K562 (cell line): Measurements from ENCODE around the gene E2F2. TPM values are rescaled to one million over a fixed set of nuclear protein-coding genes. Genes with fewer than 3 reads are reported as not detected.

Experiments used
- ARID2 ChIP-seq: fragments of 450-650 bp; IDR thresholded peaks from 2 replicates; pipeline ENCODE4 v1.6.1; 2017; ENCODE audit warnings: antibody characterized with exemption, mild to moderate bottlenecking
- CBFA2T2 ChIP-seq: fragments of 450-650 bp; conservative IDR thresholded peaks from 2 replicates; pipeline ENCODE4 v1.6.1; 2017; ENCODE audit warnings: mild to moderate bottlenecking
- DNMT1 ChIP-seq: fragments of 450-650 bp; IDR thresholded peaks from 2 replicates; pipeline ENCODE4 v1.6.1; 2016; ENCODE audit warnings: antibody characterized with exemption, mild to moderate bottlenecking
- HDAC1 ChIP-seq, 2 experiments: fragments of 450-650 bp; IDR thresholded peaks; 2 replicates each; pipeline ENCODE4 v1.6.1; 2016 to 2017; ENCODE audit warnings: inconsistent platforms in 1 of 2, mild to moderate bottlenecking in 1 of 2, moderate library complexity in 1 of 2
- NFIC ChIP-seq: fragments of 450-650 bp; IDR thresholded peaks from 2 replicates; pipeline ENCODE4 v1.6.1; 2017; ENCODE audit warnings: mild to moderate bottlenecking, inconsistent platforms
- PHF8 ChIP-seq: fragments of 200-600 bp; sonication (generic); IDR thresholded peaks from 2 replicates; pipeline ENCODE4 v1.6.1; 2012; ENCODE audit warnings: mixed run types, mild to moderate bottlenecking, inconsistent platforms, low read length, moderate library complexity, borderline replicate concordance
- RBBP5 ChIP-seq: fragments of 200-600 bp; sonication (generic); IDR thresholded peaks from 2 replicates; pipeline ENCODE4 v1.6.1; 2012; ENCODE audit warnings: borderline replicate concordance, mild to moderate bottlenecking, low read length, control low read depth, inconsistent platforms; ENCODE audit not compliant: insufficient read depth, poor library complexity, severe bottlenecking
- SMARCA5 ChIP-seq: fragments of 450-650 bp; IDR thresholded peaks from 2 replicates; pipeline ENCODE4 v1.6.1; 2016
- SUPT5H ChIP-seq: fragments of 450-650 bp; IDR thresholded peaks from 2 replicates; pipeline ENCODE4 v1.6.1; 2016
- THRAP3 ChIP-seq: fragments of 450-650 bp; IDR thresholded peaks from 2 replicates; pipeline ENCODE4 v1.6.1; 2016; ENCODE audit warnings: mild to moderate bottlenecking, inconsistent platforms, borderline replicate concordance
- ZFP36 ChIP-seq: fragments of 150-350 bp; IDR thresholded peaks from 2 replicates; pipeline ENCODE4 v1.6.1; 2018; ENCODE audit warnings: low read length, low read depth; ENCODE audit not compliant: partially characterized antibody
- ZNF449 ChIP-seq: fragments of 250-450 bp; sonication (Bioruptor Pico); IDR thresholded peaks from 2 replicates; pipeline ENCODE4 v1.8.0; 2022; ENCODE audit warnings: moderate library complexity, mild to moderate bottlenecking, inconsistent platforms
- ZNF717 ChIP-seq: fragments of 250-450 bp; sonication (Bioruptor Pico); IDR thresholded peaks from 2 replicates; pipeline ENCODE4 v1.5.0; 2021
- polyA plus RNA-seq, 8 experiments: library from polyadenylated mRNA; depleted of rRNA in 4 of 8; stranded (reverse) in 5 of 8; unstranded in 3 of 8; fragments of >200 nt; fragmentation: Nextera tagmentation in 2 of 8; fragmentation: Illumina TruSeq in 1 of 8; extraction: Ambion mirVana in 2 of 8; extraction: Trizol in 1 of 8; gene quantifications; 2 replicates each; pipeline versions ENCODE4 v1.2.1 to v1.2.3, GENCODE V29; 2011 to 2014; ENCODE audit warnings: inconsistent platforms in 1 of 8, missing spikeins in 1 of 8
- total RNA-seq, 7 experiments: library from RNA; depleted of rRNA in 6 of 7; stranded (reverse); fragments of >200 nt in 6 of 7; fragmentation: Illumina TruSeq in 2 of 7; extraction: Trizol in 2 of 7; gene quantifications; 2 replicates each; pipeline versions ENCODE4 v1.2.1 to v1.2.3, GENCODE V29; 2011 to 2021; ENCODE audit warnings: low replicate concordance in 1 of 7
- TF ChIP-seq, protein P1 (sequence below): fragments of 450-650 bp; IDR thresholded peaks from 2 replicates; pipeline ENCODE4 v1.6.1; 2017; ENCODE audit warnings: antibody characterized with exemption, mild to moderate bottlenecking
- TF ChIP-seq, protein P2 (sequence below): fragments of 450-650 bp; IDR thresholded peaks from 2 replicates; pipeline ENCODE4 v1.7.0; 2016; ENCODE audit warnings: borderline replicate concordance
- TF ChIP-seq, protein P3 (sequence below): fragments of 250-450 bp; sonication (Bioruptor Pico); IDR thresholded peaks from 2 replicates; pipeline ENCODE4 v1.5.0; 2020; ENCODE audit warnings: mild to moderate bottlenecking, borderline replicate concordance

Gene E2F2
- total and polyA plus RNA-seq, 9 of the 15 experiments (the other 6 are each of a cell fraction or from before 2014, with no cell fraction given): 3.1 to 25.3 (median 11.4) TPM

- TF ChIP-seq, protein P1, sequence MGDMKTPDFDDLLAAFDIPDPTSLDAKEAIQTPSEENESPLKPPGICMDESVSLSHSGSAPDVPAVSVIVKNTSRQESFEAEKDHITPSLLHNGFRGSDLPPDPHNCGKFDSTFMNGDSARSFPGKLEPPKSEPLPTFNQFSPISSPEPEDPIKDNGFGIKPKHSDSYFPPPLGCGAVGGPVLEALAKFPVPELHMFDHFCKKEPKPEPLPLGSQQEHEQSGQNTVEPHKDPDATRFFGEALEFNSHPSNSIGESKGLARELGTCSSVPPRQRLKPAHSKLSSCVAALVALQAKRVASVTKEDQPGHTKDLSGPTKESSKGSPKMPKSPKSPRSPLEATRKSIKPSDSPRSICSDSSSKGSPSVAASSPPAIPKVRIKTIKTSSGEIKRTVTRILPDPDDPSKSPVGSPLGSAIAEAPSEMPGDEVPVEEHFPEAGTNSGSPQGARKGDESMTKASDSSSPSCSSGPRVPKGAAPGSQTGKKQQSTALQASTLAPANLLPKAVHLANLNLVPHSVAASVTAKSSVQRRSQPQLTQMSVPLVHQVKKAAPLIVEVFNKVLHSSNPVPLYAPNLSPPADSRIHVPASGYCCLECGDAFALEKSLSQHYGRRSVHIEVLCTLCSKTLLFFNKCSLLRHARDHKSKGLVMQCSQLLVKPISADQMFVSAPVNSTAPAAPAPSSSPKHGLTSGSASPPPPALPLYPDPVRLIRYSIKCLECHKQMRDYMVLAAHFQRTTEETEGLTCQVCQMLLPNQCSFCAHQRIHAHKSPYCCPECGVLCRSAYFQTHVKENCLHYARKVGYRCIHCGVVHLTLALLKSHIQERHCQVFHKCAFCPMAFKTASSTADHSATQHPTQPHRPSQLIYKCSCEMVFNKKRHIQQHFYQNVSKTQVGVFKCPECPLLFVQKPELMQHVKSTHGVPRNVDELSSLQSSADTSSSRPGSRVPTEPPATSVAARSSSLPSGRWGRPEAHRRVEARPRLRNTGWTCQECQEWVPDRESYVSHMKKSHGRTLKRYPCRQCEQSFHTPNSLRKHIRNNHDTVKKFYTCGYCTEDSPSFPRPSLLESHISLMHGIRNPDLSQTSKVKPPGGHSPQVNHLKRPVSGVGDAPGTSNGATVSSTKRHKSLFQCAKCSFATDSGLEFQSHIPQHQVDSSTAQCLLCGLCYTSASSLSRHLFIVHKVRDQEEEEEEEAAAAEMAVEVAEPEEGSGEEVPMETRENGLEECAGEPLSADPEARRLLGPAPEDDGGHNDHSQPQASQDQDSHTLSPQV: peak; percentile 17; the same call in 1 of the 2 replicates
- TF ChIP-seq ARID2 (0 out of 2 replicates have a peak, but pooled peaks have one; percentile 35), PHF8 (no peak), RBBP5 (no peak), HDAC1 (IDR thresholded peaks at IDR 0.05) (peak in 1 of 2 experiments; percentile 19; a peak in 1 of 4 replicates), ZNF449 (CRISPR knock-in tag) (no peak), ZNF717 (CRISPR knock-in tag) (no peak), NFIC (peak; percentile 58), CBFA2T2 (peak; percentile 61), THRAP3 (0 out of 2 replicates have a peak, but pooled peaks have one; percentile 28), SMARCA5 (0 out of 2 replicates have a peak, but pooled peaks have one; percentile 60), DNMT1 (0 out of 2 replicates have a peak, but pooled peaks have one; percentile 20), ZFP36 (peak; percentile 43), SUPT5H (no peak)
- TF ChIP-seq, protein P2, sequence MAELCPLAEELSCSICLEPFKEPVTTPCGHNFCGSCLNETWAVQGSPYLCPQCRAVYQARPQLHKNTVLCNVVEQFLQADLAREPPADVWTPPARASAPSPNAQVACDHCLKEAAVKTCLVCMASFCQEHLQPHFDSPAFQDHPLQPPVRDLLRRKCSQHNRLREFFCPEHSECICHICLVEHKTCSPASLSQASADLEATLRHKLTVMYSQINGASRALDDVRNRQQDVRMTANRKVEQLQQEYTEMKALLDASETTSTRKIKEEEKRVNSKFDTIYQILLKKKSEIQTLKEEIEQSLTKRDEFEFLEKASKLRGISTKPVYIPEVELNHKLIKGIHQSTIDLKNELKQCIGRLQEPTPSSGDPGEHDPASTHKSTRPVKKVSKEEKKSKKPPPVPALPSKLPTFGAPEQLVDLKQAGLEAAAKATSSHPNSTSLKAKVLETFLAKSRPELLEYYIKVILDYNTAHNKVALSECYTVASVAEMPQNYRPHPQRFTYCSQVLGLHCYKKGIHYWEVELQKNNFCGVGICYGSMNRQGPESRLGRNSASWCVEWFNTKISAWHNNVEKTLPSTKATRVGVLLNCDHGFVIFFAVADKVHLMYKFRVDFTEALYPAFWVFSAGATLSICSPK: no peak
- TF ChIP-seq, protein P3, sequence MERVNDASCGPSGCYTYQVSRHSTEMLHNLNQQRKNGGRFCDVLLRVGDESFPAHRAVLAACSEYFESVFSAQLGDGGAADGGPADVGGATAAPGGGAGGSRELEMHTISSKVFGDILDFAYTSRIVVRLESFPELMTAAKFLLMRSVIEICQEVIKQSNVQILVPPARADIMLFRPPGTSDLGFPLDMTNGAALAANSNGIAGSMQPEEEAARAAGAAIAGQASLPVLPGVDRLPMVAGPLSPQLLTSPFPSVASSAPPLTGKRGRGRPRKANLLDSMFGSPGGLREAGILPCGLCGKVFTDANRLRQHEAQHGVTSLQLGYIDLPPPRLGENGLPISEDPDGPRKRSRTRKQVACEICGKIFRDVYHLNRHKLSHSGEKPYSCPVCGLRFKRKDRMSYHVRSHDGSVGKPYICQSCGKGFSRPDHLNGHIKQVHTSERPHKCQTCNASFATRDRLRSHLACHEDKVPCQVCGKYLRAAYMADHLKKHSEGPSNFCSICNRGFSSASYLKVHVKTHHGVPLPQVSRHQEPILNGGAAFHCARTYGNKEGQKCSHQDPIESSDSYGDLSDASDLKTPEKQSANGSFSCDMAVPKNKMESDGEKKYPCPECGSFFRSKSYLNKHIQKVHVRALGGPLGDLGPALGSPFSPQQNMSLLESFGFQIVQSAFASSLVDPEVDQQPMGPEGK (CRISPR knock-in tag): no peak
Observed at GRCh38 chr1:23529146-23530086, 1.6 kb downstream of the E2F2 start (continued).
